Measurements from ENCODE around the gene RAB36.

RAB36 gene

DNA sequence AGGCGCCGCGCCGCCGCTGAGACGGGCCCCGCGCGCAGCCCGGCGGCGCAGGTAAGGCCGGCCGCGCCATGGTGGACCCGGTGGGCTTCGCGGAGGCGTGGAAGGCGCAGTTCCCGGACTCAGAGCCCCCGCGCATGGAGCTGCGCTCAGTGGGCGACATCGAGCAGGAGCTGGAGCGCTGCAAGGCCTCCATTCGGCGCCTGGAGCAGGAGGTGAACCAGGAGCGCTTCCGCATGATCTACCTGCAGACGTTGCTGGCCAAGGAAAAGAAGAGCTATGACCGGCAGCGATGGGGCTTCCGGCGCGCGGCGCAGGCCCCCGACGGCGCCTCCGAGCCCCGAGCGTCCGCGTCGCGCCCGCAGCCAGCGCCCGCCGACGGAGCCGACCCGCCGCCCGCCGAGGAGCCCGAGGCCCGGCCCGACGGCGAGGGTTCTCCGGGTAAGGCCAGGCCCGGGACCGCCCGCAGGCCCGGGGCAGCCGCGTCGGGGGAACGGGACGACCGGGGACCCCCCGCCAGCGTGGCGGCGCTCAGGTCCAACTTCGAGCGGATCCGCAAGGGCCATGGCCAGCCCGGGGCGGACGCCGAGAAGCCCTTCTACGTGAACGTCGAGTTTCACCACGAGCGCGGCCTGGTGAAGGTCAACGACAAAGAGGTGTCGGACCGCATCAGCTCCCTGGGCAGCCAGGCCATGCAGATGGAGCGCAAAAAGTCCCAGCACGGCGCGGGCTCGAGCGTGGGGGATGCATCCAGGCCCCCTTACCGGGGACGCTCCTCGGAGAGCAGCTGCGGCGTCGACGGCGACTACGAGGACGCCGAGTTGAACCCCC is 35.8 kb downstream of the RAB36 start:
- TF ChIP-seq, protein P1, sequence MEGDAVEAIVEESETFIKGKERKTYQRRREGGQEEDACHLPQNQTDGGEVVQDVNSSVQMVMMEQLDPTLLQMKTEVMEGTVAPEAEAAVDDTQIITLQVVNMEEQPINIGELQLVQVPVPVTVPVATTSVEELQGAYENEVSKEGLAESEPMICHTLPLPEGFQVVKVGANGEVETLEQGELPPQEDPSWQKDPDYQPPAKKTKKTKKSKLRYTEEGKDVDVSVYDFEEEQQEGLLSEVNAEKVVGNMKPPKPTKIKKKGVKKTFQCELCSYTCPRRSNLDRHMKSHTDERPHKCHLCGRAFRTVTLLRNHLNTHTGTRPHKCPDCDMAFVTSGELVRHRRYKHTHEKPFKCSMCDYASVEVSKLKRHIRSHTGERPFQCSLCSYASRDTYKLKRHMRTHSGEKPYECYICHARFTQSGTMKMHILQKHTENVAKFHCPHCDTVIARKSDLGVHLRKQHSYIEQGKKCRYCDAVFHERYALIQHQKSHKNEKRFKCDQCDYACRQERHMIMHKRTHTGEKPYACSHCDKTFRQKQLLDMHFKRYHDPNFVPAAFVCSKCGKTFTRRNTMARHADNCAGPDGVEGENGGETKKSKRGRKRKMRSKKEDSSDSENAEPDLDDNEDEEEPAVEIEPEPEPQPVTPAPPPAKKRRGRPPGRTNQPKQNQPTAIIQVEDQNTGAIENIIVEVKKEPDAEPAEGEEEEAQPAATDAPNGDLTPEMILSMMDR (IDR thresholded peaks at IDR 0.05; ENCODE audit: extremely low read depth, missing control alignments), result no peak
- peak; percentile 75 for DNase-seq (ENCODE audit: low spot score)

DNA sequence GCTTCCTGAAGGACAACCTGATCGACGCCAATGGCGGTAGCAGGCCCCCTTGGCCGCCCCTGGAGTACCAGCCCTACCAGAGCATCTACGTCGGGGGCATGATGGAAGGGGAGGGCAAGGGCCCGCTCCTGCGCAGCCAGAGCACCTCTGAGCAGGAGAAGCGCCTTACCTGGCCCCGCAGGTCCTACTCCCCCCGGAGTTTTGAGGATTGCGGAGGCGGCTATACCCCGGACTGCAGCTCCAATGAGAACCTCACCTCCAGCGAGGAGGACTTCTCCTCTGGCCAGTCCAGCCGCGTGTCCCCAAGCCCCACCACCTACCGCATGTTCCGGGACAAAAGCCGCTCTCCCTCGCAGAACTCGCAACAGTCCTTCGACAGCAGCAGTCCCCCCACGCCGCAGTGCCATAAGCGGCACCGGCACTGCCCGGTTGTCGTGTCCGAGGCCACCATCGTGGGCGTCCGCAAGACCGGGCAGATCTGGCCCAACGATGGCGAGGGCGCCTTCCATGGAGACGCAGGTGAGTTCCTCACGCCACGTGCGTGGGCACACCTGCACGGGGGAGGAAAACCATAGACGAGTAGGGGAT is 36.5 kb downstream of the RAB36 start:
- DNase-seq (ENCODE audit: low spot score), result peak; percentile 38
- TF ChIP-seq, protein P1 (IDR thresholded peaks at IDR 0.05; ENCODE audit: extremely low read depth, missing control alignments), result no peak

DNA sequence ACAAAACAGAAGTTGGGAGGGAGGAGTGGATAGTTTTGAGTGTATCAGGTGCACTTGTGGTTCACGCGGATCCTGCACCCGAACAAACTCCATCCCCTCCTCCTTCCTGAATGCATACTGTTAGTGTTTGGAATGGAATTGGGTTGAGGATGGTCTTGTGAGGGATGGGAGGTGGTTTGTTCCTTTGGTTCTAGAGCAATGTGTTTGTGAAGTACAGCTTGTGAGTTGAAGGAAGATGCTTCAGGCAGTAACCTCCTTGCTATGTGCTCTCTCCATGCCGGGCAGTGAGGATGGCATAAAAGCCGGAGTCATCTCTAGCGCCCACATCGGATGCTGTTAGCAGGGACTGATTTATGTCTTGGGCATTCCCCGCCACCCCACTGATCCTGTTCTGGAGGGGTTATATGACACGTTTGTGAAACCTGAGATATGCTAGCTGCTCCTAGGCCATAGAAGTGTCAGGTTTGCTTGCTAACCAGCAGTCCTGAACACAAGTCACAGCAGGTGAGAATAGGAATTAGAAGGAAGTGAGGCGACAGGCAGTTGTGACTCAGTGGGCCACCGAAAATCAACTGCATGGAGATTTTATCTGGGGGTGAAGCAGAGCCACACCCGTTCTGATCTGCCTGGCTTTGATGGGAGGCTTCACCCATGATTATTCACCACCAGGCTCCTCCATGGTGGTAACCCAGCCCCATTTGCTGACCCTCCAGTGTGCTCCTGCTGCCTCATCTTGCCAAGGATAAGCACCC is 37.2 kb downstream of the RAB36 start:
- DNase-seq (ENCODE audit: low spot score), result peak; percentile 68

DNA sequence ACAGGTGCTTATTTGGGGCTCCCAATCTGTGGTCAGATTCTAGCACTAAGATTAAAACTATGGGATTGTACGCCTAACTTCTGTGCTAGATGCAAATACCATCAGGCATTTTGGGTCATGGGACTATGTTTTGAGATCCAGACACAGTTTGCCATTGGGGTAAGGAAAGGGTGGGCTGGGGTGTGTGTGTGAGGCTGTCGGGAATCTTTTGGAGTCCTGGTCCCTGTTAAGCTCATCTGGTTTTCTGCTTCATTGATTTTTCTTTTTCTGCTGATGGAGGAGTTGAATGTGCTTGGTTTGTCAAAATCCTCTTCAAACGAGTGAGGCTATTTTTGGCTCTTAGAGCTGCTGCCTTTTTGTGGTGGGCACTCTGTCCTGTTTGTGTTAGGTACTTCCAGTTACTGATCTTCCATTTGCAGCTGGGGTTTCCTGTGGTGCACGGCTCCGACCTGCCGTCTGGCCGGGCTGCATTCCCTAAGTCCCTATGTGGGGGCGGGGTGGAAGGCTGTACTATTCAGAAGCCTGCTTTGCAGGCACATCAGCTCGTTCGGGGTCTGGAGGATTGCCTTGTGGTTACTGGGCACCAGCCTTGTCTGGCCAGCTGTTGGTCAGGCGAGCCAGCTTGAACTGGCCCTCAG is 37.9 kb downstream of the RAB36 start:
- no peak for DNase-seq (ENCODE audit: low spot score)
- TF ChIP-seq, protein P1 (IDR thresholded peaks at IDR 0.05; ENCODE audit: extremely low read depth, missing control alignments), result no peak

More for the DNA sequence above, 37.2 kb downstream of the RAB36 start:
- TF ChIP-seq, protein P1 (IDR thresholded peaks at IDR 0.05; ENCODE audit: extremely low read depth, missing control alignments), result no peak

DNA sequence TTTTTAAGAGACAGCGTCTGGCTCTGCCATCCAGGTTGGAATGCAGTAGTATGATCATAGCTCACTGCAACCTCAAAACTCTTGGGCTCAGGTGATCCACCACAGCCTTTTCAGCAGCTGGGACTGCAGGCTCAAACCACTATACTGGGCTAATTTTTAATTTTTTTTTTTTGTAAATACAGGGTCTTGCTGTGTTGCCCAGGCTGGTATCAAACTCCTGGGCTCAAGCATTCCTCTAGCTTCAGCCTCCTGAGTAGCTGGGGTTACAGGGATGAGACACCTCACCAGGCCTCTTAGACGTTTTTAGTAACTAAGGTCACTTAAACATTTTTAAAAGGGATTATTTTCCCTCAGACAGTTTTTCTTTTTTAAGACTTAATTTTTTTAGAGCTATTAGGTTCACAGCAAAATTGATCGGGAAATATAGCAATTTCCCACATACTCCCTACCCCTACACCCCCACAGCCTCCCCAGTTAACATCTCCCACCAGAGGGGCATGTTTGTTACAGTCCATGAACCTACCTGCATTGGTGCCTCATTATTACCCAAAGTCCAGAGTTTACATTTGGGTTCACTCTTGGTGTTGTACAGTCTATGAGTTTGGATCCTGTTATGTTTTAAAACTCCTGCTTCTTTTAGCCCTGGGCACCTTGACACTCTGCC is 39.0 kb downstream of the RAB36 start:
- no peak for DNase-seq (ENCODE audit: low spot score)

DNA sequence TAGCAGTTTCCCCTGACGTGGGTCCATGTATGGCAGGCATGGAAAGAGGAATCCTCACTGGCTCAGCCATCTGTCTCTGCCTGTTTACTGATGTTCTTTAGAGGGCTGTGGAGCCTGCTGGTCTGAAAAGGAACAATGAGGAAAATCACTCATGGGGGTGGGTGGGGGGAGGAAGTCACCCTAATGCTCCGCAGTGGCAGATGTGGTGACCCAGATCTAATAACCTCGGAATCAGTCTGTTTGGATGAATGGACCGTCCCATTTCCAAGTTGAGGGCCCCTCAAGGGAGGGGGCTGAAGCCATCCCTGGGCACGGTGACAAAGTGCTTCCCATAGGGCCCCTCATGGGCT is 39.5 kb downstream of the RAB36 start:
- DNase-seq (ENCODE audit: low spot score), result no peak

More for the DNA sequence above, 39.0 kb downstream of the RAB36 start:
- TF ChIP-seq, protein P1 (IDR thresholded peaks at IDR 0.05; ENCODE audit: extremely low read depth, missing control alignments), result no peak

More for the DNA sequence above, 39.5 kb downstream of the RAB36 start:
- TF ChIP-seq, protein P1 (IDR thresholded peaks at IDR 0.05; ENCODE audit: extremely low read depth, missing control alignments), result no peak
